GM20431 (cell line): Measurements from ENCODE around the gene LECT2.

ENCODE experiments used
- in situ Hi-C: fragments of 300-500 bp; cut with MseI, MboI; formaldehyde crosslinking; loops from one replicate; pipeline ENCODE4 v1.15.0; 2020; ENCODE audit warnings: low sequenced_read_pairs; ENCODE audit not compliant: unreplicated experiment

The LECT2 gene

GRCh38 chr5:135979510-135979909, 24.7 kb upstream of the LECT2 start:
- in situ Hi-C loops = no loop called here

DNA sequence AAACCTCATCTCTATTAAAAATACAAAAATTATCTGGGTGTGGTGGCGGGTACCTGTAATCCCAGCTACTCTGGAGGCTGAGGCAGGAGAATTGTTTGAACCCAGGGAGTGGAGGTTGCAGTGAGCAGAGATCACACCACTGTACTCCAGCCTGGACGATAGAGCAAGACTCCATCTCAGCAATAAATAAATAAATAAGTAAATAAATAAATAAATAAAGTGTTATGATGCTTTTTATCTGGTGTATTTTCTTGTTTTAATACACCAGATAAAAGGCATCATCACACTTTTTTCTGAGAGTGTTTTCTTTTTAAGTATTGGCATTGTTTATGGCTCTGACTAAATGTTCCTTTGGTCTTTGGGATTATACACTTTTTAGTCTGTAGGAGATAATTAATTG, 24.2 kb upstream of the LECT2 start:
- in situ Hi-C loops = no loop called here

DNA sequence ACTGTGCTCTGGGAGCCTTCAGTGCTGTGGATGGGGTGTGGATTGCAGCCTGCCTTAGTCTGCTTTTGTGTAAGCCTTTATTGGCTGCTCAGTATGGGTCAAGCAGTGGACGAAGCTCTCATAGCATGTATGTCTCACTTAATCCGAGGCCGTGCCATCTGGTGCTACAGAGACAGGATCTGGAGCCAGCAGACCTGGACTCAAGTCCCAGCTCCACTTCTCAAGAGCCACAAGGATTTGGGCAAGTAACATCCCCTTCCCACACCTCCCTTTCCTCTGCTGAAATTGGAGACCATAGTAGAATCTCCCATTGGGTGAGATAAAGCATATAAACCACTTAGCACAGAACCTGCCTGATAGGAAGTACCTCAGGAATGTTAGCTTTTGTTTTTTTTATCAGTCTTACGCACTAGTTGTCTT, 23.4 kb upstream of the LECT2 start:
- in situ Hi-C loops = no loop called here

DNA sequence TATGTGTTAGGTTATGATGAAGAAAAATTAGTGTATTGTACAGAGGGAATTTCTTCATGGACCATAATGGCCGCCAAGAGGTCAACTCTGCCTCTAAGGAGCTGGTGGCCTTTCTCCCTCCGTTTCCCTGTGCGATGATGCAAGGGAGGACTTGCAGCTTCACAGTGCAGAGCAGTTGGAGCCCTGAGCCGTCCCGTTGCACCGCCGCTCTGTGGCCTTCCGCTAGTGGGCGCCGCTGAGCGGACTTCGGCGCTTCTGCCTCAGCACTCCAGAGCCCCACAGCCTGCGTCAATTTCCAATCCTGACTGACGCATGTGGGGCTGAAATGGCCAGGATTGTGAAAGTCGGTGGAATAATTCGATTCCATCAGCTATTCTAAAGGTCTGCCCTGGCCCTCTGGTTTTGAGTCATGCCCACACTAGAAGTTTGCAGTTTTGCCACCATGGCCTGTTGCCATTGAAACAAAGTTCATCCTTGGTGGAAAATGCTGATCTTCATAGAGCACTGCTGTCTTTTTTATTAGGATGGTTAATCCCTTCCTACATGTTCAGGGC, 22.7 kb upstream of the LECT2 start:
- in situ Hi-C loops = no loop called here

GRCh38 chr5:135976216-135976615, 21.4 kb upstream of the LECT2 start:
- in situ Hi-C loops = no loop called here

DNA sequence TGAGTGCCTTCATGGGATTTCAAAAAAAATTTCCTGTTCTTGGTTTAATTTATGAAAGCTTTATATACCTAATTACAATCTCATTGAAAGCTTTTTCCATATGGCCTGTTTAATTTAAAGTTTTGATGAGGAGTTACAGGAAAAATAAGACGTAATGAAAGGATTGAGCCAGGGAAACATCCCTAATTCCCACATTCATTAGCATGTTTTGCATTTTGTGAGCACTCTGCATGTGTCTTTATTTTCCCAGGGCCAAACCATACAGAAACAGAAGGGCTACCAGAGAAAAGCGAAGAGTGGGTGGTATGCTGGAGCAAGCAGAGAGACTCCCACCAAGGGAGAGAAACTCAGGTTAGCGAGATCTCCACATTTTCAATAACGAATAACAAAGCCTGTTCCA, 20.3 kb upstream of the LECT2 start:
- in situ Hi-C loops = no loop called here

DNA sequence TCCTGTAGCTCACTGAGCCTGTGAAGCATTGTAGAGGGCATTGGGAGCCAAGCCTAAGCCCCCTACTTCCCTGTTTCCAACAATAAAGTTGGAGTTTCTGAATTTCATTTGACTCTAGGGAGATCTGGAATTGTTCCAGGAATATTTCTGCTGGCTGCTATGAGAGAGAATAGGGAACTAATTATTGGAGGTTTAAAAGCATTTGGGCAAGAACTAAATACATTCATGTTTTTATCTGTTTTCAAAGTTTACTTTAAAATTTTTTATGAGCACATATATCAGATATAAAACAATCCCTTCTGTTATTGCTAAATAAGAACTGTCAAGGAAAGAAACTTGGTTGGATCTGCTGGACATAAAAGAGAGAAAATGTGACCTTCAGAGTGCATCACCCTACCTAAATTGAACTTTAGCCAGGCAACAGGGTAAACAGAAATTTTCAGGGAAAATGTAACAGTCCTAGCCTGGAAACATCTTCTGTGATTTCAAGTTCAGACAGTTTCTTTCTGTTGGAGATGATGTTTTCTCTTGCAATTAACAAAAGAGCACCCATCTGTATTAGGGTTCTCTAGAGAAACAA, 19.3 kb upstream of the LECT2 start:
- in situ Hi-C loops = loop anchor here (25.0 kb wide), 1 partner anchor 88 kb away; no protein-coding TSS in a partner anchor

- in situ Hi-C loops = loop anchor here (25.0 kb wide), 1 partner anchor 89 kb away; no protein-coding TSS in a partner anchor
These were observed 18.7 kb upstream of the LECT2 start for GRCh38 chr5:135973323-135974020.

DNA sequence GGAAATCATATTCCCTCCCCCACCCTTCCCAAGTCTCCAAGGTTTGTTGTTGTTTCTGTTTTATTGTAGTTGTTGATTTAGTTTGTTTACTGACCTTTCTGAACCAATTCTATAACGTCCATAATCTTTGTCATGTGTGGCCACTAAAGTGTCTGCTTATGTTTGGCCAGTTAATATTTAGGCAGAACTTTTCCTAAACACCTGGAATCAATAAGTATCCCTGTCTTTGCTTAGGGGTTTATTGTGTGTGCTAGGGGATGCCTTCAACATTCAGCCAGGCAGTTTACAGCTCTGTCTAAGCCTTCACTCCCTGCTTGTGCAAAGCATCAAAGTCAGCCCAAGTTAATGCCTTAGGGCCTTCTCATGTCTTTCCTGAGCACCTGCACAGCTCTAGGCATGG, 16.9 kb upstream of the LECT2 start:
- in situ Hi-C loops = loop anchor here (25.0 kb wide), 1 partner anchor 91 kb away; no protein-coding TSS in a partner anchor

DNA sequence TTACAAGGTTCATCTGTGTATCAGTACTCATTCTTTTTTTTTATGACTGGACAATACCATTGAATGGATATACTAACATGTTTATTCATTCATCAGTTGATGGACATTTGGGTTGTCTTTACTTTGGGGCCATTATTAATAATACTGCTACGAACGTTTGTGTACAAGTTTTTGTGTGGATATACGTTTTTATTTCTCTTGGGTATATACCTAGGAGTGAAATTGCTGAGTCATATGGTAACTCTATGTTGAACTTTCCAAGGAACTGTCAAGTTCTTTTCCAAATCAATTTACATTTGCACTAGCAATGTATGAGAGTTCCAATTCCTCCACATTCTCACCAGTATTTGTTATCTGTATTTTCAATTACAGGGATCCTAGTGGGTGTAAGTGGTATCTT, 12.0 kb upstream of the LECT2 start:
- in situ Hi-C loops = loop anchor here (25.0 kb wide), 1 partner anchor 96 kb away; no protein-coding TSS in a partner anchor

GRCh38 chr5:135966165-135966564, 11.4 kb upstream of the LECT2 start:
- in situ Hi-C loops = loop anchor here (25.0 kb wide), 1 partner anchor 96 kb away; no protein-coding TSS in a partner anchor

GRCh38 chr5:135965504-135965903, 10.7 kb upstream of the LECT2 start:
- in situ Hi-C loops = loop anchor here (25.0 kb wide), 1 partner anchor 97 kb away; no protein-coding TSS in a partner anchor

GRCh38 chr5:135964670-135965320, 10.0 kb upstream of the LECT2 start:
- in situ Hi-C loops = loop anchor here (25.0 kb wide), 1 partner anchor 98 kb away; no protein-coding TSS in a partner anchor

GRCh38 chr5:135955525-135955924, 742 bp upstream of the LECT2 start:
- in situ Hi-C loops = loop anchor here (25.0 kb wide), 1 partner anchor 107 kb away; no protein-coding TSS in a partner anchor

DNA sequence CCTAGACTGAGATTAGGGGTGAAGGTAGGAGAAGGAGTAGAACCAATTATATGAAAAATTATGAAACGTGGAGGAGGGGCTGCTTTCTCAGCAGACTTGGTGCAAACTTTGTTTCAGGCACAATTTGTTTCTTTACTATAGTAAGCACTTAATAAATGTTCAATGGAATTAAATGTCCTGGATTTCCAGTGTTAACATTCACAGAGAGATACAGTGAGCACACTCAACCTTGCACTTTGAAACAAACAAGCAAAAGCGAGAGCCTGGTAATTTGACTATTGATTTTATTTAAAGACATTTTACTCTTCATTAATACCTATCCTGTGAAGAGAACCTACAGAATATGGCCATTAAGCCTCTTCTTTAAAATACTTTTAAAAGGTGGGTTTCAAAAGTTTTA, 933 bp downstream of the LECT2 start:
- in situ Hi-C loops = loop anchor here (25.0 kb wide), 1 partner anchor 108 kb away; no protein-coding TSS in a partner anchor

DNA sequence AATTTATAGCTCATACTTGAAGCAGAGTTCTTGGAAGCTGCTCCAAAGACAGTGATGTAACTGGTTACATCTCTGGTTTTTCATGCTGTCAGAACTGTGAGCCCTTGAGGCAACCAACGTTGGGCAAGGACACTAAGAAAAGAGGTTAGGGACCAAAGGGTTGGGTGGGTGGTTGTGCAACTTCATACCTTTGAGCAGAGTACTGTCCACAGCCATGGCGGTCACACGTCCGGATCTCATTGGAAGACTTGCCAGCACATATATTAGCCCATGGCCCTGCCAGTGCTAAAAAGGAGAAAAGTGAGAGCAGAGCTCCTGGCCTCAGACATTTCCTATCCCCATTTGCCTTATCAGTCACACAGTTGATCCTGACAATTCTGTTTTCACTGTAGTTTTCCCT, 2.1 kb downstream of the LECT2 start:
- in situ Hi-C loops = loop anchor here (25.0 kb wide), 1 partner anchor 110 kb away; no protein-coding TSS in a partner anchor

- in situ Hi-C loops = loop anchor here (25.0 kb wide), 1 partner anchor 110 kb away; no protein-coding TSS in a partner anchor
These were observed 3.0 kb downstream of the LECT2 start for GRCh38 chr5:135951807-135952206.

DNA sequence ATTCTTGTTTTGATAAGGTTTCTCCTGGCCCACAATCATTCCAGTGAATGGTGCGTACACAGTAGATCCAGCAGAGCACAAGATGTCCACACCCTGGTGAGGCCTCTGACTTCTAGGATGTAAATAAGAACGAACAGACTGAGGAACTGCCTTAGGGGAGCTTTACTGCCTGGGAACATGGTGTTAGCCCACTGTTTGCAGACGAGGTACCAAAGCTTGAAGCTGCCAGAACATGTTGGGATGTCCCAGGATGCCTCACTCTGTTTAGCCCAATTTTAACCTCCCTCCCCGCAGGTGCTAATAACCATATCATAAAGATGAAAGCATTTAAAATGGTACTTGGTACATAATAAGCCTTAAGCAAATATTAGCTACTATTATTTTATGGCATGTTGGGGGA, 3.5 kb downstream of the LECT2 start:
- in situ Hi-C loops = loop anchor here (25.0 kb wide), 1 partner anchor 111 kb away; no protein-coding TSS in a partner anchor

- in situ Hi-C loops = loop anchor here (25.0 kb wide), 1 partner anchor 112 kb away; no protein-coding TSS in a partner anchor
These were observed 4.2 kb downstream of the LECT2 start for GRCh38 chr5:135950611-135951010.

- in situ Hi-C loops = no loop called here
These were observed 9.7 kb downstream of the LECT2 start for GRCh38 chr5:135944967-135945560.
